GM12878 (cell line): Measurements from ENCODE around the gene NOP16. TPM values are rescaled to one million over a fixed set of nuclear protein-coding genes. Genes with fewer than 3 reads are reported as not detected.

Experiments
- ATAC-seq: fragments of 200-7000 bp; cut with Tn5 transposase; 3 replicates; pipeline ENCODE4 v1.9.1; 2020; ENCODE audit warnings: mild to moderate bottlenecking, moderate library complexity
- BruUV-seq: library from RNA; stranded (reverse); fragments of 400-500 nt; replicated peaks from 2 replicates; lab custom pipeline; 2021; lab: Mats Ljungman, UMichigan
- CTCF ChIA-PET: fragments of 300-600 bp; sonication (Branson Sonifier 250); formaldehyde crosslinking; extraction: SDS; loops from one replicate; lab custom pipeline; 2021; ENCODE audit warnings: inconsistent platforms; lab: Yijun Ruan, JAX
- POLR2A ChIA-PET: fragments of 350-600 bp; formaldehyde crosslinking; extraction: SDS; loops from one replicate; lab custom pipeline; 2021; ENCODE audit warnings: inconsistent platforms; lab: Charles Lee
- RAD21 ChIA-PET: fragments of 300-600 bp; sonication (Branson Sonifier 250); formaldehyde crosslinking; loops from one replicate; lab custom pipeline; 2023; ENCODE audit warnings: antibody characterized with exemption; ENCODE audit not compliant: unreplicated experiment; lab: Charles Lee
- SMC1A ChIA-PET: fragments of 300-600 bp; sonication (Branson Sonifier 250); formaldehyde crosslinking; loops from one replicate; lab custom pipeline; 2023; ENCODE audit not compliant: unreplicated experiment, uncharacterized antibody; lab: Charles Lee
- DNase-seq: peaks from one replicate; pipeline ENCODE4 v3.0.0-alpha.2; 2011; ENCODE audit warnings: low read depth, low spot score
- FAIRE-seq: peaks from 3 replicates; lab custom pipeline; 2011; peaks lifted over from hg19 to GRCh38; lab: Jason Lieb, UNC
- H2AFZ ChIP-seq: 2 replicates; pipeline ENCODE4 v1.6.0; 2011; ENCODE audit warnings: low read depth, low read length, control low read depth; ENCODE audit not compliant: control insufficient read depth
- H3K27ac ChIP-seq: 2 replicates; pipeline ENCODE4 v1.5.1; 2011; ENCODE audit warnings: control low read depth; ENCODE audit not compliant: control insufficient read depth, insufficient read depth
- H3K27me3 ChIP-seq, 2 experiments: replicated peaks in 1 of 2; 2 replicates each; pipeline versions ENCODE4 v1.6.0 to v1.6.1; 2011; ENCODE audit warnings: low read length in 1 of 2; ENCODE audit not compliant: control insufficient read depth in 2 of 2, insufficient read depth in 2 of 2
- H3K36me3 ChIP-seq, 2 experiments: 2 replicates each; pipeline ENCODE4 v1.5.1; 2011; ENCODE audit warnings: low read length in 1 of 2; ENCODE audit not compliant: control insufficient read depth in 2 of 2, insufficient read depth in 2 of 2
- H3K4me1 ChIP-seq: 2 replicates; pipeline ENCODE4 v1.6.1; 2011; ENCODE audit warnings: mild to moderate bottlenecking, low read length, moderate library complexity, mixed read lengths; ENCODE audit not compliant: control insufficient read depth, insufficient read depth
- H3K4me2 ChIP-seq: 2 replicates; pipeline ENCODE4 v1.6.0; 2011; ENCODE audit warnings: control low read depth; ENCODE audit not compliant: control insufficient read depth, insufficient read depth
- H3K4me3 ChIP-seq: fragments of 200-600 bp; sonication (generic); 2 replicates; pipeline ENCODE4 v1.5.1; 2016
- H3K79me2 ChIP-seq: 2 replicates; pipeline ENCODE4 v1.6.0; 2011; ENCODE audit warnings: low read length; ENCODE audit not compliant: control insufficient read depth, insufficient read depth
- H3K9ac ChIP-seq: 2 replicates; pipeline ENCODE4 v1.8.0; 2011; ENCODE audit warnings: low read length, control low read depth, mixed read lengths; ENCODE audit not compliant: control insufficient read depth, insufficient read depth
- H3K9me3 ChIP-seq: replicated peaks from 3 replicates; pipeline ENCODE4 v1.5.1; 2011; ENCODE audit warnings: mild to moderate bottlenecking, low read length; ENCODE audit not compliant: control insufficient read depth, insufficient read depth
- H4K20me1 ChIP-seq: 2 replicates; pipeline ENCODE4 v1.6.0; 2011; ENCODE audit not compliant: control insufficient read depth, insufficient read depth
- BACH1 ChIP-seq: fragments of 450-650 bp; IDR thresholded peaks from 2 replicates; pipeline ENCODE4 v1.6.1; 2017; ENCODE audit warnings: mild to moderate bottlenecking, borderline replicate concordance
- BCL11A ChIP-seq: IDR thresholded peaks from 2 replicates; pipeline ENCODE4 v1.6.1; 2011; ENCODE audit warnings: low read depth, low read length
- BRCA1 ChIP-seq: IDR thresholded peaks from 2 replicates; pipeline ENCODE4 v1.6.1; 2011; ENCODE audit warnings: low read depth, low read length, improper control_type of control experiment
- CEBPB ChIP-seq, 2 experiments: fragments of 150-350 bp in 1 of 2; IDR thresholded peaks; 2 replicates each; pipeline ENCODE4 v1.6.1; 2012 to 2014; ENCODE audit warnings: low read depth in 2 of 2, low read length in 2 of 2, borderline replicate concordance in 1 of 2, inconsistent platforms in 1 of 2
- CUX1 ChIP-seq: IDR thresholded peaks from 2 replicates; pipeline ENCODE4 v1.6.1; 2012; ENCODE audit warnings: improper control_type of control experiment, low read depth, low read length; ENCODE audit not compliant: insufficient replicate concordance
- EED ChIP-seq: sonication (generic); IDR thresholded peaks from 2 replicates; pipeline ENCODE4 v1.6.1; 2016; ENCODE audit warnings: antibody characterized with exemption, low read depth
- HDAC6 ChIP-seq: fragments of 200-600 bp; sonication (generic); IDR thresholded peaks from one replicate; pipeline ENCODE4 v1.8.0; 2017; ENCODE audit warnings: antibody characterized with exemption; ENCODE audit not compliant: unreplicated experiment
- MYC ChIP-seq: IDR thresholded peaks from 2 replicates; pipeline ENCODE4 v1.6.1; 2011; ENCODE audit warnings: mild to moderate bottlenecking, low read length, moderate library complexity, inconsistent platforms; ENCODE audit not compliant: insufficient read depth, insufficient replicate concordance, insufficient read length, severe bottlenecking
- RBBP5 ChIP-seq: fragments of 200-600 bp; sonication (generic); conservative IDR thresholded peaks from 2 replicates; pipeline ENCODE4 v1.6.1; 2016
- SIX5 ChIP-seq: IDR thresholded peaks from 2 replicates; pipeline ENCODE4 v1.6.1; 2011; ENCODE audit warnings: mild to moderate bottlenecking, low read depth, low read length, moderate library complexity; ENCODE audit not compliant: severe bottlenecking
- SKIL ChIP-seq: fragments of 450-650 bp; IDR thresholded peaks from 2 replicates; pipeline ENCODE4 v1.6.1; 2017; ENCODE audit warnings: mild to moderate bottlenecking, low read depth, inconsistent platforms; ENCODE audit not compliant: poor library complexity, severe bottlenecking
- SMARCA5 ChIP-seq: fragments of 450-650 bp; IDR thresholded peaks from 2 replicates; pipeline ENCODE4 v1.6.1; 2017; ENCODE audit warnings: mild to moderate bottlenecking
- USF2 ChIP-seq: IDR thresholded peaks from 2 replicates; pipeline ENCODE4 v1.6.1; 2011; ENCODE audit warnings: low read depth, low read length, improper control_type of control experiment, borderline replicate concordance
- ZNF24 ChIP-seq: fragments of 450-650 bp; IDR thresholded peaks from 2 replicates; pipeline ENCODE4 v1.6.1; 2017; ENCODE audit warnings: antibody characterized with exemption, mild to moderate bottlenecking
- ZZZ3 ChIP-seq: IDR thresholded peaks from 2 replicates; pipeline ENCODE4 v1.6.1; 2011; ENCODE audit warnings: low read depth; ENCODE audit not compliant: control insufficient read depth, insufficient read length
- WGBS: methylation state at CpG from one replicate; pipeline ENCODE4 v1.1.6; 2016; ENCODE audit warnings: low lambda C conversion rate; ENCODE audit not compliant: insufficient replicate concordance, insufficient coverage; ENCODE audit errors: missing lambda C conversion rate; 5-methylcytosine and 5-hydroxymethylcytosine counted together
- in situ Hi-C: fragments of 300-500 bp; cut with MboI; formaldehyde crosslinking; loops from 9 replicates; pipeline ENCODE4 v1.14.3; 2018; ENCODE audit warnings: mixed read lengths
- intact Hi-C: fragments of 100-400 bp; cut with micrococcal nuclease; formaldehyde crosslinking; loops from one replicate; pipeline ENCODE4 v1.14.2; 2022; ENCODE audit not compliant: unreplicated experiment
- polyA plus RNA-seq, 11 experiments: library from polyadenylated mRNA; depleted of rRNA in 4 of 11; unstranded in 6 of 11; stranded (reverse) in 5 of 11; fragments of >200 nt; fragmentation: Nextera tagmentation in 4 of 11; fragmentation: Illumina TruSeq in 1 of 11; extraction: Ambion mirVana in 4 of 11; extraction: Trizol in 1 of 11; gene quantifications; 1 replicate in 1 of 11; 2 replicates in 10 of 11; pipeline versions ENCODE4 v1.2.1 to v1.2.3, GENCODE V29; 2011 to 2016; ENCODE audit warnings: inconsistent platforms in 2 of 11, missing spikeins in 2 of 11, low read depth in 1 of 11
- total RNA-seq, 4 experiments: library from RNA; depleted of rRNA in 3 of 4; stranded (reverse); fragments of >200 nt in 3 of 4; fragmentation: Illumina TruSeq in 1 of 4; extraction: Trizol in 1 of 4; gene quantifications; 2 replicates each; pipeline versions ENCODE4 v1.2.1 to v1.2.3, GENCODE V29; 2013 to 2021

NOP16 gene
- total and polyA plus RNA-seq, 10 of the 15 experiments (the other 5 are each of a cell fraction or from before 2014, with no cell fraction given): 50.3 to 276 (median 116) TPM

- no peaks in the 10 kb centered on the region for H4K20me1 ChIP-seq
- 91% methylated on average over 22 of the region's 22 CpGs for WGBS
- no peaks in the 10 kb centered on the region for H3K4me1 ChIP-seq
- no peak overlapping the region for H2AFZ ChIP-seq
- no peak for ATAC-seq
- POLR2A ChIA-PET: no interaction called here
- intact Hi-C loops (no loop called here), in situ Hi-C loops (no loop called here)
- H3K36me3 ChIP-seq: no peaks in the 10 kb centered on the region
- H3K4me2 ChIP-seq: no peak overlapping the region
- no peaks in the 10 kb centered on the region for H3K79me2 ChIP-seq
- no peak overlapping the region for H3K27ac ChIP-seq
- FAIRE-seq: no peak
- RAD21 ChIA-PET: no interaction called here
- BruUV-seq: no TSS peak
- SMC1A ChIA-PET: no interaction called here
- no peak for DNase-seq
- CTCF ChIA-PET: no interaction called here
- no peak overlapping the region for H3K9ac ChIP-seq
- H3K4me3 ChIP-seq: no peak overlapping the region
- no peaks in the 10 kb centered on the region for H3K27me3 ChIP-seq
- H3K9me3 ChIP-seq: no peaks in the 10 kb centered on the region
- no peak for TF ChIP-seq SMARCA5
- TF ChIP-seq USF2: no peak
- TF ChIP-seq MYC: no peak
- TF ChIP-seq SIX5: no peak
- TF ChIP-seq BACH1: no peak
- TF ChIP-seq CEBPB (IDR thresholded peaks at IDR 0.05; ENCODE audit: borderline replicate concordance in 1 of 2, low read depth in 2 of 2, low read length in 2 of 2): no peak
- TF ChIP-seq EED: no peak
- TF ChIP-seq SKIL: no peak
- TF ChIP-seq BCL11A: no peak
- no peak for TF ChIP-seq HDAC6
- no peak for TF ChIP-seq RBBP5
- TF ChIP-seq ZNF24: no peak
- TF ChIP-seq BRCA1: no peak
- no peak for TF ChIP-seq ZZZ3
- TF ChIP-seq CUX1: no peak
Measured at GRCh38 chr5:176401281-176402205, 13.1 kb upstream of the NOP16 start.
